ENCODE data around the gene TAS2R5. TPM values are rescaled to one million over a fixed set of nuclear protein-coding genes. Genes with fewer than 3 reads are reported as not detected.
"Not testable (repeated sequence)": the region's sequence is repeated elsewhere in the genome, so short reads cannot be mapped to it uniquely, and the experiment has no call there.

Gene TAS2R5
- total and polyA plus RNA-seq, 2 donors (not counting 1 experiment from before 2014, with no cell fraction given): 0.07 to 1.3 TPM

- peaks cover 8% of the 10 kb centered on the region for H3K36me3 ChIP-seq (ENCODE audit: control insufficient read depth, insufficient read depth, low read length)
- no peak overlapping the region for H3K27ac ChIP-seq (ENCODE audit: insufficient read depth, low read length)
- no peaks in the 10 kb centered on the region for H3K4me1 ChIP-seq (ENCODE audit: control insufficient read depth, extremely low read depth, insufficient read depth, low read length)
- no peaks in the 10 kb centered on the region for H4K20me1 ChIP-seq (ENCODE audit: control insufficient read depth, extremely low read depth, insufficient read depth, low read length)
- H3K4me2 ChIP-seq (ENCODE audit: extremely low read depth, insufficient read depth, low read length): no peak overlapping the region
- no peak overlapping the region for H3K9ac ChIP-seq (ENCODE audit: insufficient read depth, low read length)
- no peaks in the 10 kb centered on the region for H3K9me3 ChIP-seq (ENCODE audit: control insufficient read depth, insufficient read depth, low read depth, low read length)
- no peaks in the 10 kb centered on the region for H3K79me2 ChIP-seq (ENCODE audit: control insufficient read depth, insufficient read depth, low read length)
- TF ChIP-seq EZH2 (IDR thresholded peaks at IDR 0.05; ENCODE audit: low read length, missing control alignments): no peak
- peak; percentile 15 to 48 for TF ChIP-seq CTCF (conservative IDR thresholded peaks at IDR 0.05 in 1 of 2, IDR thresholded peaks at IDR 0.05 in 1 of 2; ENCODE audit: low read depth in 1 of 2, low read length in 2 of 2)
- no peak overlapping the region for H3K4me3 ChIP-seq (replicated peaks in 1 of 4; ENCODE audit: control extremely low read depth in 1 of 4, insufficient read depth in 1 of 4, low read depth in 3 of 4, low read length in 4 of 4)
- no peak overlapping the region for H2AFZ ChIP-seq (ENCODE audit: low read length)
- peak; percentile 3 to 33 for DNase-seq (ENCODE audit: low read depth in 2 of 2)
- H3K27me3 ChIP-seq (ENCODE audit: control insufficient read depth, insufficient read depth, low read length): no peaks in the 10 kb centered on the region
Measured at GRCh38 chr7:141754939-141755338, 35.1 kb upstream of the TAS2R5 start.

- Histone ChIP-seq H4K20me1 (ENCODE audit: control insufficient read depth, extremely low read depth, insufficient read depth, low read length) (no peaks in the 10 kb centered on the region), H3K4me1 (ENCODE audit: control insufficient read depth, extremely low read depth, insufficient read depth, low read length) (no peaks in the 10 kb centered on the region), H3K4me2 (ENCODE audit: extremely low read depth, insufficient read depth, low read length) (no peak within 1 kb of the TSS), H3K36me3 (ENCODE audit: control insufficient read depth, insufficient read depth, low read length) (no peaks in the 10 kb centered on the region), H3K27ac (ENCODE audit: insufficient read depth, low read length) (no peak within 1 kb of the TSS), H3K27me3 (ENCODE audit: control insufficient read depth, insufficient read depth, low read length) (no peaks in the 10 kb centered on the region), H3K4me3 (replicated peaks in 1 of 4; ENCODE audit: control extremely low read depth in 1 of 4, insufficient read depth in 1 of 4, low read depth in 3 of 4, low read length in 4 of 4) (no peak within 1 kb of the TSS), H2AFZ (ENCODE audit: low read length) (no peak within 1 kb of the TSS), H3K9ac (ENCODE audit: insufficient read depth, low read length) (no peak within 1 kb of the TSS), H3K79me2 (ENCODE audit: control insufficient read depth, insufficient read depth, low read length) (no peaks in the 10 kb centered on the region), H3K9me3 (ENCODE audit: control insufficient read depth, insufficient read depth, low read depth, low read length) (no peaks in the 10 kb centered on the region)
- DNase-seq (ENCODE audit: low read depth in 2 of 2): no peak
- TF ChIP-seq CTCF (conservative IDR thresholded peaks at IDR 0.05 in 1 of 2, IDR thresholded peaks at IDR 0.05 in 1 of 2; ENCODE audit: low read depth in 1 of 2, low read length in 2 of 2) (no peak), EZH2 (IDR thresholded peaks at IDR 0.05; ENCODE audit: low read length, missing control alignments) (no peak)
Measured at GRCh38 chr7:141763797-141764196, 26.2 kb upstream of the TAS2R5 start, which contains the start of gene TAS2R3. TSS of gene TAS2R3 (plus strand) at chr7:141764097. CDS start at chr7:141764159, 62 bp downstream.

GRCh38 chr7:141770083-141770583 lies 19.9 kb upstream of the TAS2R5 start:
- H3K36me3 ChIP-seq (ENCODE audit: control insufficient read depth, insufficient read depth, low read length); H3K4me3 ChIP-seq (replicated peaks in 1 of 4; ENCODE audit: control extremely low read depth in 1 of 4, insufficient read depth in 1 of 4, low read depth in 3 of 4, low read length in 4 of 4); H4K20me1 ChIP-seq (ENCODE audit: control insufficient read depth, extremely low read depth, insufficient read depth, low read length); DNase-seq (ENCODE audit: low read depth in 2 of 2); H3K4me2 ChIP-seq (ENCODE audit: extremely low read depth, insufficient read depth, low read length); H3K9me3 ChIP-seq (ENCODE audit: control insufficient read depth, insufficient read depth, low read depth, low read length); H3K9ac ChIP-seq (ENCODE audit: insufficient read depth, low read length); H3K79me2 ChIP-seq (ENCODE audit: control insufficient read depth, insufficient read depth, low read length); H3K27ac ChIP-seq (ENCODE audit: insufficient read depth, low read length); H2AFZ ChIP-seq (ENCODE audit: low read length); H3K4me1 ChIP-seq (ENCODE audit: control insufficient read depth, extremely low read depth, insufficient read depth, low read length); H3K27me3 ChIP-seq (ENCODE audit: control insufficient read depth, insufficient read depth, low read length): not testable (repeated sequence)

All from fibroblast of lung (primary cell).